H1 (cell line): Measurements from ENCODE around the gene ADIRF. TPM values are rescaled to one million over a fixed set of nuclear protein-coding genes. Genes with fewer than 3 reads are reported as not detected.

Source experiments
- polyA plus RNA-seq, 7 experiments: library from polyadenylated mRNA; depleted of rRNA in 3 of 7; stranded (reverse) in 5 of 7; unstranded in 2 of 7; fragments of >200 nt in 5 of 7; fragments of 200-250 nt in 2 of 7; gene quantifications; 1 replicate in 5 of 7; 2 replicates in 1 of 7; 4 replicates in 1 of 7; pipeline versions ENCODE4 v1.2.1 to v1.2.3, GENCODE V29; 2011 to 2013; ENCODE audit warnings: missing spikeins in 2 of 7, mixed read lengths in 2 of 7
- small RNA-seq: library from polyadenylated mRNA; stranded (forward); fragments of <200 nt; extraction: miRNeasy Mini kit (QIAGEN cat#:217004); gene quantifications from one replicate; pipeline ENCODE3, GENCODE V24; 2013; ENCODE audit not compliant: insufficient read depth
- total RNA-seq: library from RNA; stranded (reverse); fragmentation: NEBNext Ultra II Directional; extraction: Animal tissue kit (Norgen Biotek cat#: 25700); gene quantifications from 2 replicates; pipeline ENCODE4 v1.2.1, GENCODE V29; 2021

The ADIRF gene
- total and polyA plus RNA-seq, 2 of the 8 experiments (the other 6 are each of a cell fraction or from before 2014, with no cell fraction given), result not detected

Small RNA genes within 50 kb of the gene (small RNA-seq; reads per million reads assigned to genes)
- gene BMS1P3 (not detected), gene FAM25A (not detected)

Other genes starting within 250 kb of the ADIRF start
- 120 and 129 TPM in 2 replicates for gene BMPR1A, start 211.9 kb upstream of the ADIRF start, total RNA-seq
- 19.0 and 34.4 TPM in 2 replicates for gene BMPR1A, start 211.9 kb upstream of the ADIRF start, polyA plus RNA-seq (2011; rRNA removed)
- gene MMRN2, start 10.9 kb upstream of the ADIRF start, total RNA-seq, result 0.96 and 1.2 TPM in 2 replicates
- gene MMRN2, start 10.9 kb upstream of the ADIRF start, polyA plus RNA-seq (2011; rRNA removed), result 1.1 and 1.2 TPM in 2 replicates
- gene SNCG, start 9.9 kb upstream of the ADIRF start, total RNA-seq, result 4.4 and 4.8 TPM in 2 replicates
- gene SNCG, start 9.9 kb upstream of the ADIRF start, polyA plus RNA-seq (2011; rRNA removed), result 12.2 and 14.6 TPM in 2 replicates
- gene FAM25A, start 51.8 kb downstream of the ADIRF start, total RNA-seq, result not detected in 2 replicates
- not detected in 2 replicates for gene FAM25A, start 51.8 kb downstream of the ADIRF start, polyA plus RNA-seq (2011; rRNA removed)
- 93.6 and 96.2 TPM in 2 replicates for gene GLUD1, start 126.4 kb downstream of the ADIRF start, total RNA-seq
- gene GLUD1, start 126.4 kb downstream of the ADIRF start, polyA plus RNA-seq (2011; rRNA removed), result 29.6 and 41.0 TPM in 2 replicates
- 31.6 and 32.4 TPM in 2 replicates for gene SHLD2, start 126.7 kb downstream of the ADIRF start, total RNA-seq
- gene SHLD2, start 126.7 kb downstream of the ADIRF start, polyA plus RNA-seq (2011; rRNA removed), result 4.5 and 7.9 TPM in 2 replicates